GM10266 (cell line): ENCODE results near the gene DDIT4.
A peak's percentile ranks its signal among the peaks of the same experiment; 100 is the strongest.
"Not testable (repeated sequence)": the region's sequence is repeated elsewhere in the genome, so short reads cannot be mapped to it uniquely, and the experiment has no call there.

ENCODE experiments used
- DNase-seq: peaks from one replicate; pipeline ENCODE4 v3.0.0; 2012; ENCODE audit errors: extremely low spot score
- CTCF ChIP-seq: IDR thresholded peaks from 2 replicates; pipeline ENCODE4 v1.5.1; 2012; ENCODE audit warnings: mild to moderate bottlenecking, low read depth; ENCODE audit not compliant: control insufficient read depth, insufficient read depth; ENCODE audit errors: missing control alignments

DDIT4 gene

GRCh38 chr10:72265508-72265907 is 8.2 kb upstream of the DDIT4 start:
- no peak for DNase-seq
- TF ChIP-seq CTCF: no peak

GRCh38 chr10:72265990-72266865 is 7.5 kb upstream of the DDIT4 start:
- TF ChIP-seq CTCF: no peak
- no peak for DNase-seq

GRCh38 chr10:72267381-72267780 is 6.3 kb upstream of the DDIT4 start:
- no peak for TF ChIP-seq CTCF
- DNase-seq: no peak

GRCh38 chr10:72267819-72268399 is 5.8 kb upstream of the DDIT4 start:
- DNase-seq: no peak
- TF ChIP-seq CTCF: no peak

GRCh38 chr10:72268475-72269200 is 5.1 kb upstream of the DDIT4 start:
- DNase-seq: not testable (repeated sequence)

GRCh38 chr10:72270607-72271281 is 3.0 kb upstream of the DDIT4 start:
- no peak for DNase-seq
- no peak for TF ChIP-seq CTCF

- peak; percentile 70 for DNase-seq
- no peak for TF ChIP-seq CTCF
Measured at GRCh38 chr10:72272689-72273409, 875 bp upstream of the DDIT4 start.
